MCF 10A (cell line): ENCODE results near the gene RAD50. TPM values are rescaled to one million over a fixed set of nuclear protein-coding genes. Genes with fewer than 3 reads are reported as not detected.
"Not testable (repeated sequence)": the region's sequence is repeated elsewhere in the genome, so short reads cannot be mapped to it uniquely, and the experiment has no call there.

Source experiments
- BruUV-seq: library from RNA; stranded (reverse); fragments of 400-500 nt; replicated peaks from 2 replicates; lab custom pipeline; 2021; lab: Mats Ljungman, UMichigan
- CTCF ChIA-PET: fragments of 300-600 bp; sonication (Branson Sonifier 250); formaldehyde crosslinking; extraction: SDS; loops from one replicate; lab custom pipeline; 2021; ENCODE audit warnings: antibody characterized with exemption, inconsistent platforms; lab: Yijun Ruan, JAX
- POLR2A ChIA-PET: fragments of 300-600, 350-650 bp; sonication (Branson Sonifier 250); formaldehyde crosslinking; extraction: SDS; loops from one replicate; lab custom pipeline; 2020; ENCODE audit warnings: antibody characterized with exemption, inconsistent platforms; lab: Yijun Ruan, JAX
- DNase-seq: peaks from one replicate; pipeline ENCODE4 v3.0.0-alpha.2; 2018; ENCODE audit not compliant: unreplicated experiment
- H3K27ac Mint-ChIP-seq: one replicate; pipeline ENCODE4 v1.8.0; 2022; ENCODE audit warnings: mild to moderate bottlenecking, low read depth, mixed read lengths; ENCODE audit not compliant: unreplicated experiment
- H3K27me3 Mint-ChIP-seq: one replicate; pipeline ENCODE4 v1.8.0; 2022; ENCODE audit warnings: mixed read lengths; ENCODE audit not compliant: insufficient read depth, unreplicated experiment
- H3K36me3 Mint-ChIP-seq: one replicate; pipeline ENCODE4 v1.8.0; 2022; ENCODE audit warnings: mild to moderate bottlenecking, moderate library complexity, mixed read lengths; ENCODE audit not compliant: insufficient read depth, unreplicated experiment
- H3K4me1 Mint-ChIP-seq: one replicate; pipeline ENCODE4 v1.8.0; 2022; ENCODE audit warnings: mixed read lengths; ENCODE audit not compliant: insufficient read depth, unreplicated experiment
- H3K4me3 Mint-ChIP-seq: one replicate; pipeline ENCODE4 v1.8.0; 2022; ENCODE audit warnings: mild to moderate bottlenecking, moderate library complexity, mixed read lengths; ENCODE audit not compliant: unreplicated experiment
- H3K9me3 Mint-ChIP-seq: one replicate; pipeline ENCODE4 v1.8.0; 2022; ENCODE audit warnings: mixed read lengths; ENCODE audit not compliant: unreplicated experiment
- CTCF ChIP-seq: fragments of 200-600 bp; IDR thresholded peaks from one replicate; pipeline ENCODE4 v1.8.0; 2022; ENCODE audit warnings: antibody characterized with exemption, mild to moderate bottlenecking; ENCODE audit not compliant: unreplicated experiment
- intact Hi-C: fragments of 100-400 bp; cut with micrococcal nuclease; formaldehyde crosslinking; loops from 2 replicates; pipeline ENCODE4 v1.14.1; 2022
- total RNA-seq: library from RNA; stranded (reverse); gene quantifications from 2 replicates; pipeline ENCODE4 v1.2.3, GENCODE V29; 2022

The RAD50 gene
- total RNA-seq, 1 experiment from 2014 or later = 145 TPM

- TF ChIP-seq CTCF = no peak
- H3K36me3 Mint-ChIP-seq = peaks cover 13% of the 10 kb centered on the region
- H3K4me3 Mint-ChIP-seq = no peak overlapping the region
- H3K27ac Mint-ChIP-seq = no peak overlapping the region
- peaks cover 8% of the 10 kb centered on the region for H3K9me3 Mint-ChIP-seq
- no TSS peak for BruUV-seq
- H3K4me1 Mint-ChIP-seq = peaks cover 6% of the 10 kb centered on the region
- H3K27me3 Mint-ChIP-seq = no peaks in the 10 kb centered on the region
- intact Hi-C loops = no loop called here
- ChIA-PET CTCF (interaction anchor here (0.9 kb wide), 1 partner anchor 132 kb away, joined by 4 read pairs; no protein-coding TSS in a partner anchor), POLR2A (interaction anchor here (0.8 to 2.1 kb wide), 3 partner anchors 10 to 136 kb away, joined by 3 to 7 read pairs (median 3); no protein-coding TSS in a partner anchor)
- DNase-seq = no peak
These were observed 131.2 kb downstream of the RAD50 start for GRCh38 chr5:132687995-132688394.

- no TSS peak for BruUV-seq
These were observed 132.0 kb downstream of the RAD50 start for GRCh38 chr5:132688536-132689339.

GRCh38 chr5:132689513-132689912 is 132.7 kb downstream of the RAD50 start:
- TF ChIP-seq CTCF = no peak
- Mint-ChIP-seq H3K27ac (no peak overlapping the region), H3K27me3 (no peaks in the 10 kb centered on the region), H3K9me3 (peaks cover 8% of the 10 kb centered on the region), H3K4me3 (no peak overlapping the region), H3K36me3 (peaks cover 13% of the 10 kb centered on the region), H3K4me1 (peaks cover 6% of the 10 kb centered on the region)
- intact Hi-C loops = no loop called here
- BruUV-seq = no TSS peak
- DNase-seq = no peak
- ChIA-PET CTCF (interaction anchor here (0.7 to 1.1 kb wide), 5 partner anchors 10 to 451 kb away, joined by 3 to 4 read pairs (median 3); no protein-coding TSS in a partner anchor), POLR2A (interaction anchor here (0.6 to 2.1 kb wide), 5 partner anchors 12 to 164 kb away, joined by 3 to 7 read pairs (median 4); no protein-coding TSS in a partner anchor)

More at GRCh38 chr5:132688536-132689339, 132.0 kb downstream of the RAD50 start:
- ChIA-PET CTCF (interaction anchor here (0.9 to 1.1 kb wide), 3 partner anchors 9 to 450 kb away, joined by 3 to 4 read pairs (median 4); no protein-coding TSS in a partner anchor), POLR2A (interaction anchor here (0.8 to 2.1 kb wide), 6 partner anchors 11 to 135 kb away, joined by 3 to 7 read pairs (median 4); no protein-coding TSS in a partner anchor)
- Mint-ChIP-seq H3K4me1 (peaks cover 6% of the 10 kb centered on the region), H3K9me3 (peaks cover 8% of the 10 kb centered on the region), H3K27ac (no peak overlapping the region), H3K36me3 (peaks cover 13% of the 10 kb centered on the region), H3K4me3 (no peak overlapping the region), H3K27me3 (no peaks in the 10 kb centered on the region)
- DNase-seq = no peak
- TF ChIP-seq CTCF = no peak
- intact Hi-C loops = no loop called here

- no peak for TF ChIP-seq CTCF
- POLR2A ChIA-PET = interaction anchor here (0.6 to 2.0 kb wide), 4 partner anchors 12 to 163 kb away, joined by 3 to 6 read pairs (median 4); no protein-coding TSS in a partner anchor
- intact Hi-C loops = no loop called here
- CTCF ChIA-PET = interaction anchor here (0.6 to 1.1 kb wide), 4 partner anchors 43 to 452 kb away, joined by 3 to 4 read pairs (median 3); no protein-coding TSS in a partner anchor
- Mint-ChIP-seq H3K9me3 (peaks cover 8% of the 10 kb centered on the region), H3K27me3 (no peaks in the 10 kb centered on the region), H3K27ac (no peak overlapping the region), H3K4me1 (peaks cover 6% of the 10 kb centered on the region), H3K4me3 (no peak overlapping the region), H3K36me3 (peaks cover 13% of the 10 kb centered on the region)
- DNase-seq = no peak
- BruUV-seq = no TSS peak
These were observed 133.4 kb downstream of the RAD50 start for GRCh38 chr5:132690156-132690555.

- intact Hi-C loops, H3K4me3 Mint-ChIP-seq, H3K9me3 Mint-ChIP-seq, H3K27ac Mint-ChIP-seq, H3K27me3 Mint-ChIP-seq, BruUV-seq, H3K4me1 Mint-ChIP-seq, DNase-seq, H3K36me3 Mint-ChIP-seq: not testable (repeated sequence)
- ChIA-PET POLR2A (interaction anchor here (0.6 kb wide), 2 partner anchors 46 to 88 kb away, joined by 3 to 4 read pairs; partner anchors contain the start of gene KIF3A), CTCF (interaction anchor here (0.6 kb wide), 2 partner anchors 51 to 1034 kb away, joined by 4 read pairs; no protein-coding TSS in a partner anchor)
These were observed 135.2 kb downstream of the RAD50 start for GRCh38 chr5:132691755-132692631.
